H9 (cell line): Measurements from ENCODE around the gene TMEM17. TPM values are rescaled to one million over a fixed set of nuclear protein-coding genes. Genes with fewer than 3 reads are reported as not detected.

Source experiments
- DNase-seq: peaks from one replicate; pipeline ENCODE4 v3.0.0-alpha.2; 2017
- H2AFZ ChIP-seq: one replicate; pipeline ENCODE4 v1.6.1; 2013; ENCODE audit warnings: mild to moderate bottlenecking, low read length, control low read depth, moderate library complexity
- H2AK5ac ChIP-seq: 2 replicates; pipeline ENCODE4 v1.6.1; 2013; ENCODE audit warnings: low read length, control low read depth, mixed read lengths; ENCODE audit not compliant: insufficient read length
- H2BK120ac ChIP-seq: one replicate; pipeline ENCODE4 v1.6.1; 2013; ENCODE audit warnings: low read depth, mild to moderate bottlenecking, low read length, control low read depth, inconsistent platforms; ENCODE audit not compliant: poor library complexity, severe bottlenecking
- H2BK12ac ChIP-seq: 2 replicates; pipeline ENCODE4 v1.6.1; 2013; ENCODE audit warnings: low read length, control low read depth, mixed read lengths, low read depth; ENCODE audit not compliant: insufficient read length
- H2BK15ac ChIP-seq: 2 replicates; pipeline ENCODE4 v1.6.1; 2013; ENCODE audit warnings: low read depth, low read length, control low read depth
- H2BK20ac ChIP-seq: one replicate; pipeline ENCODE4 v1.6.1; 2013; ENCODE audit warnings: low read depth, mild to moderate bottlenecking, low read length, control low read depth, inconsistent platforms; ENCODE audit not compliant: poor library complexity, severe bottlenecking
- H2BK5ac ChIP-seq: 2 replicates; pipeline ENCODE4 v1.6.1; 2013; ENCODE audit warnings: low read length, control low read depth, mixed read lengths; ENCODE audit not compliant: insufficient read length
- H3K14ac ChIP-seq: 2 replicates; pipeline ENCODE4 v1.6.1; 2013; ENCODE audit warnings: low read length, control low read depth; ENCODE audit not compliant: insufficient read depth
- H3K18ac ChIP-seq: 2 replicates; pipeline ENCODE4 v1.6.1; 2013; ENCODE audit warnings: low read depth, mild to moderate bottlenecking, mixed read lengths, low read length, control low read depth; ENCODE audit not compliant: insufficient read length
- H3K23ac ChIP-seq: 2 replicates; pipeline ENCODE4 v1.6.1; 2013; ENCODE audit warnings: low read length, control low read depth, mixed read lengths, low read depth; ENCODE audit not compliant: insufficient read length
- H3K23me2 ChIP-seq: 2 replicates; pipeline ENCODE4 v1.6.1; 2013; ENCODE audit warnings: low read depth, mild to moderate bottlenecking, mixed read lengths, low read length, control low read depth; ENCODE audit not compliant: insufficient read length, poor library complexity, severe bottlenecking
- H3K27ac ChIP-seq: 2 replicates; pipeline ENCODE4 v1.5.1; 2013; ENCODE audit warnings: low read length, control low read depth, mixed read lengths, low read depth; ENCODE audit not compliant: insufficient read length
- H3K27me3 ChIP-seq: 2 replicates; pipeline ENCODE4 v1.6.1; 2013; ENCODE audit warnings: low read length, control low read depth, inconsistent platforms; ENCODE audit not compliant: insufficient read depth
- H3K4ac ChIP-seq: 2 replicates; pipeline ENCODE4 v1.6.1; 2013; ENCODE audit warnings: low read depth, mild to moderate bottlenecking, control low read depth, inconsistent platforms, low read length, moderate library complexity
- H3K4me1 ChIP-seq: 2 replicates; pipeline ENCODE4 v1.6.1; 2013; ENCODE audit warnings: low read length, control low read depth, inconsistent platforms; ENCODE audit not compliant: insufficient read depth
- H3K4me2 ChIP-seq: 2 replicates; pipeline ENCODE4 v1.6.1; 2013; ENCODE audit warnings: low read length, control low read depth, mixed read lengths; ENCODE audit not compliant: insufficient read length, insufficient read depth
- H3K56ac ChIP-seq: 2 replicates; pipeline ENCODE4 v1.6.1; 2013; ENCODE audit warnings: low read depth, mild to moderate bottlenecking, mixed read lengths, low read length, control low read depth; ENCODE audit not compliant: insufficient read length
- H3K79me1 ChIP-seq: 2 replicates; pipeline ENCODE4 v1.6.1; 2013; ENCODE audit warnings: low read depth, mild to moderate bottlenecking, moderate library complexity, low read length, control low read depth, inconsistent platforms; ENCODE audit not compliant: insufficient read depth, poor library complexity, severe bottlenecking
- H3K79me2 ChIP-seq: 2 replicates; pipeline ENCODE4 v1.6.1; 2013; ENCODE audit warnings: low read length, control low read depth, inconsistent platforms; ENCODE audit not compliant: insufficient read depth
- H3K9ac ChIP-seq: 2 replicates; pipeline ENCODE4 v1.6.1; 2013; ENCODE audit warnings: low read length, control low read depth, mixed read lengths; ENCODE audit not compliant: insufficient read length; ENCODE audit errors: extremely low read depth
- H3K9me3 ChIP-seq: one replicate; pipeline ENCODE4 v1.6.1; 2013; ENCODE audit warnings: low read depth, low read length, inconsistent platforms; ENCODE audit not compliant: control insufficient read depth
- H3T11ph ChIP-seq: one replicate; pipeline ENCODE4 v1.6.1; 2013; ENCODE audit warnings: mild to moderate bottlenecking, low read length, control low read depth, inconsistent platforms
- H4K20me1 ChIP-seq: one replicate; pipeline ENCODE4 v1.6.1; 2013; ENCODE audit not compliant: control insufficient read depth, insufficient read length, insufficient read depth
- H4K5ac ChIP-seq: 2 replicates; pipeline ENCODE4 v1.6.1; 2013; ENCODE audit warnings: low read depth, mild to moderate bottlenecking, mixed read lengths, low read length, control low read depth; ENCODE audit not compliant: insufficient read length
- H4K8ac ChIP-seq: replicated peaks from 2 replicates; pipeline ENCODE4 v1.6.1; 2013; ENCODE audit warnings: low read length, control low read depth, mixed read lengths, low read depth; ENCODE audit not compliant: insufficient read length
- H4K91ac ChIP-seq: 2 replicates; pipeline ENCODE4 v1.6.1; 2013; ENCODE audit warnings: low read depth, mild to moderate bottlenecking, moderate library complexity, mixed read lengths, low read length, control low read depth; ENCODE audit not compliant: insufficient read length
- H3K27ac Mint-ChIP-seq, 3 experiments: 2 replicates in 2 of 3; 3 replicates in 1 of 3; pipeline ENCODE4 v1.8.0; 2020 to 2021; ENCODE audit warnings: mixed read lengths in 3 of 3, mild to moderate bottlenecking in 1 of 3, moderate library complexity in 1 of 3
- H3K27me3 Mint-ChIP-seq: 2 replicates; pipeline ENCODE4 v1.8.0; 2021; ENCODE audit warnings: low read depth, mild to moderate bottlenecking, moderate library complexity, mixed read lengths
- H3K36me3 Mint-ChIP-seq, 3 experiments: 2 replicates in 2 of 3; 3 replicates in 1 of 3; pipeline ENCODE4 v1.8.0; 2020 to 2021; ENCODE audit warnings: low read depth in 3 of 3, mixed read lengths in 3 of 3; ENCODE audit not compliant: insufficient read depth in 1 of 3
- H3K4me1 Mint-ChIP-seq, 2 experiments: 2 replicates each; pipeline ENCODE4 v1.8.0; 2020; ENCODE audit warnings: mixed read lengths in 2 of 2
- H3K4me3 Mint-ChIP-seq, 2 experiments: 2 replicates in 1 of 2; 3 replicates in 1 of 2; pipeline ENCODE4 v1.8.0; 2020 to 2021; ENCODE audit warnings: mild to moderate bottlenecking in 2 of 2, mixed read lengths in 2 of 2, moderate library complexity in 1 of 2
- H3K9me3 Mint-ChIP-seq, 2 experiments: 2 replicates in 1 of 2; 3 replicates in 1 of 2; pipeline ENCODE4 v1.8.0; 2020; ENCODE audit warnings: mild to moderate bottlenecking in 2 of 2, mixed read lengths in 2 of 2, moderate library complexity in 1 of 2
- CTCF ChIP-seq: fragments of 200-600 bp; sonication (generic); conservative IDR thresholded peaks from 3 replicates; pipeline ENCODE4 v1.8.0; 2021; ENCODE audit warnings: antibody characterized with exemption, mild to moderate bottlenecking
- WGBS: extraction: QIAGEN DNeasy Blood & Tissue Kit; methylation state at CpG from one replicate; pipeline ENCODE4 v1.1.7; 2013; ENCODE audit warnings: missing lambda C conversion rate, low lambda C conversion rate, mixed read lengths; ENCODE audit not compliant: insufficient read length; ENCODE audit errors: extremely low coverage; 5-methylcytosine and 5-hydroxymethylcytosine counted together
- total RNA-seq: library from RNA; stranded (reverse); gene quantifications from 2 replicates; pipeline ENCODE4 v1.2.1, GENCODE V29; 2021

TMEM17 gene
- total RNA-seq, 1 experiment from 2014 or later = 1.3 TPM

- no peaks in the 10 kb centered on the region for H4K20me1 ChIP-seq
- H3K79me2 ChIP-seq = no peaks in the 10 kb centered on the region
- no peak overlapping the region for H2BK120ac ChIP-seq
- no peak overlapping the region for H2BK5ac ChIP-seq
- Mint-ChIP-seq H3K27ac (no peak overlapping the region), H3K27me3 (no peaks in the 10 kb centered on the region; the same call in none of the 2 replicates), H3K36me3 (peaks cover 0 to 2% (median 0%) of the 10 kb centered on the region in 3 experiments; a peak in 2 of 7 replicates), H3K4me1 (peaks cover 41 to 42% of the 10 kb centered on the region in 2 experiments), H3K9me3 (no peaks in the 10 kb centered on the region), H3K4me3 (no peak overlapping the region)
- no peak overlapping the region for H3K23ac ChIP-seq
- H2AFZ ChIP-seq = no peak overlapping the region
- H2BK12ac ChIP-seq = no peak overlapping the region
- H3K4me2 ChIP-seq = no peak overlapping the region
- H3K56ac ChIP-seq = no peak overlapping the region
- no peak for TF ChIP-seq CTCF
- no peak overlapping the region for H4K8ac ChIP-seq
- no peaks in the 10 kb centered on the region for H3K27me3 ChIP-seq
- H3K9ac ChIP-seq = no peak overlapping the region
- no peak overlapping the region for H3K18ac ChIP-seq
- no peaks in the 10 kb centered on the region for H3K79me1 ChIP-seq
- no peak overlapping the region for H2AK5ac ChIP-seq
- no CpG with 5 or more reads among the region's 2 CpGs for WGBS
- H3K4me1 ChIP-seq = peaks cover 10% of the 10 kb centered on the region; the same call in 1 of the 2 replicates
- H3K9me3 ChIP-seq = no peaks in the 10 kb centered on the region
- H3T11ph ChIP-seq = no peak overlapping the region
- no peak overlapping the region for H3K14ac ChIP-seq
- H3K23me2 ChIP-seq = no peaks in the 10 kb centered on the region
- no peak overlapping the region for H3K27ac ChIP-seq
- H2BK15ac ChIP-seq = no peak overlapping the region
- DNase-seq = no peak
- no peak overlapping the region for H3K4ac ChIP-seq
- H4K5ac ChIP-seq = no peak overlapping the region
- no peak overlapping the region for H4K91ac ChIP-seq
- H2BK20ac ChIP-seq = no peak overlapping the region
Observed at GRCh38 chr2:62472312-62472711, 33.7 kb downstream of the TMEM17 start.
